SK-N-SH treated with all-trans-retinoic acid at 6 μM for 48 hours (cell line): ENCODE results near the gene F2.

Experiments used
- ATAC-seq: fragments of 200-7000 bp; cut with Tn5 transposase; 3 replicates; pipeline ENCODE4 v1.9.1; 2020; ENCODE audit warnings: mild to moderate bottlenecking, moderate library complexity
- ARNTL ChIP-seq: fragments of 450-650 bp; formaldehyde crosslinking; IDR thresholded peaks from 2 replicates; pipeline ENCODE4 v1.5.0; 2020; ENCODE audit warnings: low read depth, mild to moderate bottlenecking, moderate library complexity, borderline replicate concordance
- CREB5 ChIP-seq: fragments of 250-450 bp; sonication (Bioruptor Pico); IDR thresholded peaks from 2 replicates; pipeline ENCODE4 v1.5.1; 2020; ENCODE audit warnings: low read depth, mild to moderate bottlenecking, moderate library complexity
- CSDC2 ChIP-seq: fragments of 250-450 bp; sonication (Bioruptor Pico); IDR thresholded peaks from 2 replicates; pipeline ENCODE4 v1.5.0; 2020; ENCODE audit warnings: mild to moderate bottlenecking, moderate library complexity
- CSRNP3 ChIP-seq: fragments of 250-450 bp; sonication (Bioruptor Pico); IDR thresholded peaks from 2 replicates; pipeline ENCODE4 v1.5.1; 2021; ENCODE audit warnings: mild to moderate bottlenecking, moderate library complexity
- ESRRG ChIP-seq: fragments of 250-450 bp; sonication (Bioruptor Pico); IDR thresholded peaks from 2 replicates; pipeline ENCODE4 v1.6.1; 2021; ENCODE audit warnings: mild to moderate bottlenecking
- GLIS3 ChIP-seq: fragments of 250-450 bp; sonication (Bioruptor Pico); IDR thresholded peaks from 2 replicates; pipeline ENCODE4 v1.5.0; 2020; ENCODE audit warnings: mild to moderate bottlenecking, moderate library complexity
- ISL1 ChIP-seq: fragments of 250-450 bp; sonication (Bioruptor Pico); IDR thresholded peaks from 2 replicates; pipeline ENCODE4 v2.1.2; 2022; ENCODE audit warnings: mild to moderate bottlenecking, moderate library complexity
- OSR1 ChIP-seq: fragments of 250-450 bp; sonication (Bioruptor Pico); IDR thresholded peaks from 2 replicates; pipeline ENCODE4 v1.8.0; 2022; ENCODE audit warnings: moderate library complexity, mild to moderate bottlenecking, inconsistent platforms
- PATZ1 ChIP-seq: fragments of 250-450 bp; sonication (Bioruptor Pico); IDR thresholded peaks from 2 replicates; pipeline ENCODE4 v1.8.0; 2020; ENCODE audit warnings: mild to moderate bottlenecking, moderate library complexity, borderline replicate concordance
- POU6F1 ChIP-seq: fragments of 250-450 bp; sonication (Bioruptor Pico); IDR thresholded peaks from 2 replicates; pipeline ENCODE4 v1.8.0; 2021; ENCODE audit warnings: low read depth, mild to moderate bottlenecking, moderate library complexity, borderline replicate concordance
- PPARA ChIP-seq: fragments of 250-450 bp; sonication (Bioruptor Pico); IDR thresholded peaks from 2 replicates; pipeline ENCODE4 v1.5.0; 2020; ENCODE audit warnings: mild to moderate bottlenecking, borderline replicate concordance
- RARB ChIP-seq: fragments of 250-450 bp; sonication (Bioruptor Pico); IDR thresholded peaks from 2 replicates; pipeline ENCODE4 v1.8.0; 2021; ENCODE audit warnings: mild to moderate bottlenecking, moderate library complexity
- TCF4 ChIP-seq: fragments of 250-450 bp; sonication (Bioruptor Pico); IDR thresholded peaks from 2 replicates; pipeline ENCODE4 v1.8.0; 2021; ENCODE audit warnings: mild to moderate bottlenecking, moderate library complexity, borderline replicate concordance
- TOX ChIP-seq: fragments of 250-450 bp; sonication (Bioruptor Pico); IDR thresholded peaks from 2 replicates; pipeline ENCODE4 v1.8.0; 2021; ENCODE audit warnings: mild to moderate bottlenecking, moderate library complexity, borderline replicate concordance
- ZC3H10 ChIP-seq: fragments of 250-450 bp; sonication (Bioruptor Pico); IDR thresholded peaks from 2 replicates; pipeline ENCODE4 v1.5.1; 2021; ENCODE audit warnings: mild to moderate bottlenecking, moderate library complexity
- ZFP3 ChIP-seq: fragments of 250-450 bp; sonication (Bioruptor Pico); IDR thresholded peaks from 2 replicates; pipeline ENCODE4 v1.5.0; 2020; ENCODE audit warnings: mild to moderate bottlenecking, moderate library complexity
- ZFP30 ChIP-seq: fragments of 450-650 bp; formaldehyde crosslinking; IDR thresholded peaks from 2 replicates; pipeline ENCODE4 v1.5.0; 2022; ENCODE audit warnings: mild to moderate bottlenecking, moderate library complexity
- ZNF565 ChIP-seq: fragments of 450-650 bp; formaldehyde crosslinking; conservative IDR thresholded peaks from 2 replicates; pipeline ENCODE4 v1.5.0; 2020; ENCODE audit warnings: low read depth, mild to moderate bottlenecking, moderate library complexity
- ZNF70 ChIP-seq: fragments of 450-650 bp; formaldehyde crosslinking; IDR thresholded peaks from 2 replicates; pipeline ENCODE4 v1.5.0; 2020; ENCODE audit warnings: mild to moderate bottlenecking, moderate library complexity
- ZNF8 ChIP-seq: fragments of 450-650 bp; formaldehyde crosslinking; IDR thresholded peaks from 2 replicates; pipeline ENCODE4 v1.5.0; 2020; ENCODE audit warnings: mild to moderate bottlenecking, moderate library complexity
- TF ChIP-seq, protein P1 (sequence below): fragments of 250-450 bp; sonication (Bioruptor Pico); IDR thresholded peaks from 2 replicates; pipeline ENCODE4 v1.5.0; 2020; ENCODE audit warnings: mild to moderate bottlenecking, moderate library complexity

F2 gene

GRCh38 chr11:46686886-46687795 is 31.9 kb upstream of the F2 start:
- peak; percentile 24; the same call in 1 of the 3 replicates for ATAC-seq
- TF ChIP-seq RARB (no peak), TCF4 (no peak), GLIS3 (CRISPR knock-in tag) (no peak), ESRRG (no peak), ZFP3 (no peak), ZNF8 (no peak), ZFP30 (CRISPR knock-in tag) (no peak), ARNTL (no peak), ZNF70 (no peak)
- TF ChIP-seq, protein P1, sequence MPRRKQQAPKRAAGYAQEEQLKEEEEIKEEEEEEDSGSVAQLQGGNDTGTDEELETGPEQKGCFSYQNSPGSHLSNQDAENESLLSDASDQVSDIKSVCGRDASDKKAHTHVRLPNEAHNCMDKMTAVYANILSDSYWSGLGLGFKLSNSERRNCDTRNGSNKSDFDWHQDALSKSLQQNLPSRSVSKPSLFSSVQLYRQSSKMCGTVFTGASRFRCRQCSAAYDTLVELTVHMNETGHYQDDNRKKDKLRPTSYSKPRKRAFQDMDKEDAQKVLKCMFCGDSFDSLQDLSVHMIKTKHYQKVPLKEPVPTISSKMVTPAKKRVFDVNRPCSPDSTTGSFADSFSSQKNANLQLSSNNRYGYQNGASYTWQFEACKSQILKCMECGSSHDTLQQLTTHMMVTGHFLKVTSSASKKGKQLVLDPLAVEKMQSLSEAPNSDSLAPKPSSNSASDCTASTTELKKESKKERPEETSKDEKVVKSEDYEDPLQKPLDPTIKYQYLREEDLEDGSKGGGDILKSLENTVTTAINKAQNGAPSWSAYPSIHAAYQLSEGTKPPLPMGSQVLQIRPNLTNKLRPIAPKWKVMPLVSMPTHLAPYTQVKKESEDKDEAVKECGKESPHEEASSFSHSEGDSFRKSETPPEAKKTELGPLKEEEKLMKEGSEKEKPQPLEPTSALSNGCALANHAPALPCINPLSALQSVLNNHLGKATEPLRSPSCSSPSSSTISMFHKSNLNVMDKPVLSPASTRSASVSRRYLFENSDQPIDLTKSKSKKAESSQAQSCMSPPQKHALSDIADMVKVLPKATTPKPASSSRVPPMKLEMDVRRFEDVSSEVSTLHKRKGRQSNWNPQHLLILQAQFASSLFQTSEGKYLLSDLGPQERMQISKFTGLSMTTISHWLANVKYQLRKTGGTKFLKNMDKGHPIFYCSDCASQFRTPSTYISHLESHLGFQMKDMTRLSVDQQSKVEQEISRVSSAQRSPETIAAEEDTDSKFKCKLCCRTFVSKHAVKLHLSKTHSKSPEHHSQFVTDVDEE (CRISPR knock-in tag), result no peak

GRCh38 chr11:46690702-46691101 is 28.3 kb upstream of the F2 start:
- TF ChIP-seq RARB (no peak), CSRNP3 (no peak), ARNTL (no peak), ZFP3 (no peak), PPARA (CRISPR knock-in tag) (no peak), CREB5 (no peak), PATZ1 (CRISPR knock-in tag) (no peak), OSR1 (no peak), ZC3H10 (no peak), TOX (no peak), CSDC2 (CRISPR knock-in tag) (no peak), ZNF8 (no peak), POU6F1 (CRISPR knock-in tag) (no peak), ESRRG (no peak), ZNF565 (CRISPR knock-in tag) (no peak), GLIS3 (CRISPR knock-in tag) (no peak), ZNF70 (no peak), ISL1 (CRISPR knock-in tag) (no peak), ZFP30 (CRISPR knock-in tag) (no peak)
- ATAC-seq, result no peak

DNA sequence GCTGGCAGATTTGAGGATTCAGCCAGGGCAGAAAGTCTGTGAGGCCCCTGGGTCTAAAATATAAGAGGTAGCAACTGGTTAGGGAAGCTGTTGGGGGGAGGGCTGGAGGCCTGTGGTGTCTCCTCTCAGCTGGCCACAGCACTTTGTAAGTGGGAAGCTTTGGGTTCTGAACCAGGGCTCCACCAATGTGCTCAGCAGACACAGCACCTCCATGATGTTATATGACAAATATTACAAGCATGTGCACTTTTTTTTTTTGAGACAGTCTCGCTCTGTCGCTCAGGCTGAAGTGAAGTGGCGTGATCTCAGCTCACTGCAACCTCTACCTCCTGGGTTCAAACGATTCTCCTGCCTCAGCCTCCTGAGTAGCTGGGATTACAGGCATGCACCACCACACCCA is 26.6 kb upstream of the F2 start:
- ATAC-seq, result no peak; the same call in 2 of the 3 replicates
- TF ChIP-seq OSR1, result no peak
- no peak for TF ChIP-seq GLIS3 (CRISPR knock-in tag)
- TF ChIP-seq ZNF70, result no peak
- TF ChIP-seq ZNF565 (CRISPR knock-in tag), result no peak
- TF ChIP-seq ISL1 (CRISPR knock-in tag), result no peak
- TF ChIP-seq RARB, result no peak
- no peak for TF ChIP-seq ZNF8
- TF ChIP-seq CREB5, result no peak
- TF ChIP-seq ZFP30 (CRISPR knock-in tag), result no peak
- no peak for TF ChIP-seq CSRNP3
- no peak for TF ChIP-seq POU6F1 (CRISPR knock-in tag)
- TF ChIP-seq CSDC2 (CRISPR knock-in tag), result no peak
- TF ChIP-seq ZC3H10, result no peak
